Measurements from ENCODE around the gene GTF3C2. TPM values are rescaled to one million over a fixed set of nuclear protein-coding genes. Genes with fewer than 3 reads are reported as not detected.

GTF3C2 gene
- total and polyA plus RNA-seq, 2 of the 13 experiments (the other 11 are each of a cell fraction or from before 2014, with no cell fraction given) = 77.5 to 130 TPM

GRCh38 chr2:27320958-27321543 lies 35.5 kb downstream of the GTF3C2 start (continued):
- TF ChIP-seq MAZ (IDR thresholded peaks at IDR 0.05; ENCODE audit: borderline replicate concordance, low read depth, low read length) = no peak
- peak; percentile 79; the same call in 1 of the 2 replicates for TF ChIP-seq MAZ (CRISPR knock-in tag; IDR thresholded peaks at IDR 0.05; ENCODE audit: low read depth)
- peak; percentile 91; the same call in 1 of the 2 replicates for TF ChIP-seq TBX2 (CRISPR knock-in tag; IDR thresholded peaks at IDR 0.05; ENCODE audit: borderline replicate concordance)
- TF ChIP-seq TMF1 (CRISPR knock-in tag; IDR thresholded peaks at IDR 0.05; ENCODE audit: low read depth) = no peak
- TF ChIP-seq ZBTB14 (CRISPR knock-in tag; IDR thresholded peaks at IDR 0.05) = no peak
- TF ChIP-seq MXD4 (CRISPR knock-in tag; IDR thresholded peaks at IDR 0.05) = peak; percentile 89
- peak; percentile 67; the same call in 1 of the 2 replicates for TF ChIP-seq ZNF441 (CRISPR knock-in tag; IDR thresholded peaks at IDR 0.05; ENCODE audit: borderline replicate concordance)
- TF ChIP-seq KLF12 (CRISPR knock-in tag; IDR thresholded peaks at IDR 0.05; ENCODE audit: borderline replicate concordance) = no peak
- TF ChIP-seq NFAT5 (CRISPR knock-in tag; IDR thresholded peaks at IDR 0.05) = no peak
- no peak for TF ChIP-seq ZBTB34 (CRISPR knock-in tag; IDR thresholded peaks at IDR 0.05)
- TF ChIP-seq ZNF749 (CRISPR knock-in tag; IDR thresholded peaks at IDR 0.05; ENCODE audit: borderline replicate concordance) = no peak
- TF ChIP-seq TRIM24 (CRISPR knock-in tag; IDR thresholded peaks at IDR 0.05) = no peak
- TF ChIP-seq ZC3H13 (CRISPR knock-in tag; IDR thresholded peaks at IDR 0.05) = no peak
- peak; percentile 56; the same call in 1 of the 2 replicates for TF ChIP-seq RERE (CRISPR knock-in tag; IDR thresholded peaks at IDR 0.05; ENCODE audit: low read depth)
- TF ChIP-seq SOX5 (CRISPR knock-in tag; IDR thresholded peaks at IDR 0.05; ENCODE audit: borderline replicate concordance) = peak; percentile 77; the same call in 1 of the 2 replicates
- TF ChIP-seq HMG20A (CRISPR knock-in tag; IDR thresholded peaks at IDR 0.05; ENCODE audit: borderline replicate concordance) = no peak; the same call in 1 of the 2 replicates
